ENCODE data around the gene FRMPD2.

The FRMPD2 gene

DNA sequence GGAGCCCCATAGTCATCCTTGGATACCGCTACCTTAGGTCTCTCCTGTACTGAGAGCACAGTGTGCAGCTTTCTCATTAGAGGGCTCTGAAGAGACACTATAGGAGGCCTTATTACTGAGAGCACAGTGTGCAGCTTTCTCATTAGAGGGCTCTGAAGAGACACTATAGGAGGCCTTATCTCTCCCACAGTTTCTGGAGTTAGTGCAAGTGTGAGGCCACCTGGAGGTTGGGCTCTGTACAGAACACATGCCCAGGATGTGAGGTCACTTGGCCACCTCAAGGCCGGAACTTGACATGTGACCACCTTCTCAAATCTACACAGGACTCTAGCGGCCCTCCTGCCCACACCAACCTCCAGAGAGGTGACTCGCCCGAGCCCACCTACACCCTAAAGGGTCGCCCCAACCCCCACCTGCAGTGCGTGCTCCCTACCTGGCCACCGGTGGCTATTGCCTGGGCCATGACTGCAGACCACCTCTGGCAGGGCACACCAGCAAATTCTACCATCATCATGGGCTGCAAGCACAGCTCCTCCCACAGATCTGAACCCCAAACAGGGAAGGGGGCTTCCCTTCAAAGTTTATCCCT, 24.6 kb downstream of the FRMPD2 start:
- no peak for TF ChIP-seq EZH2 (IDR thresholded peaks at IDR 0.05; ENCODE audit: borderline replicate concordance, low read length)
- TF ChIP-seq, protein P1, sequence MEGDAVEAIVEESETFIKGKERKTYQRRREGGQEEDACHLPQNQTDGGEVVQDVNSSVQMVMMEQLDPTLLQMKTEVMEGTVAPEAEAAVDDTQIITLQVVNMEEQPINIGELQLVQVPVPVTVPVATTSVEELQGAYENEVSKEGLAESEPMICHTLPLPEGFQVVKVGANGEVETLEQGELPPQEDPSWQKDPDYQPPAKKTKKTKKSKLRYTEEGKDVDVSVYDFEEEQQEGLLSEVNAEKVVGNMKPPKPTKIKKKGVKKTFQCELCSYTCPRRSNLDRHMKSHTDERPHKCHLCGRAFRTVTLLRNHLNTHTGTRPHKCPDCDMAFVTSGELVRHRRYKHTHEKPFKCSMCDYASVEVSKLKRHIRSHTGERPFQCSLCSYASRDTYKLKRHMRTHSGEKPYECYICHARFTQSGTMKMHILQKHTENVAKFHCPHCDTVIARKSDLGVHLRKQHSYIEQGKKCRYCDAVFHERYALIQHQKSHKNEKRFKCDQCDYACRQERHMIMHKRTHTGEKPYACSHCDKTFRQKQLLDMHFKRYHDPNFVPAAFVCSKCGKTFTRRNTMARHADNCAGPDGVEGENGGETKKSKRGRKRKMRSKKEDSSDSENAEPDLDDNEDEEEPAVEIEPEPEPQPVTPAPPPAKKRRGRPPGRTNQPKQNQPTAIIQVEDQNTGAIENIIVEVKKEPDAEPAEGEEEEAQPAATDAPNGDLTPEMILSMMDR (IDR thresholded peaks at IDR 0.05; ENCODE audit: low read length) = no peak
- no peaks in the 10 kb centered on the region for H3K79me2 ChIP-seq (ENCODE audit: insufficient read depth, low read length)

DNA sequence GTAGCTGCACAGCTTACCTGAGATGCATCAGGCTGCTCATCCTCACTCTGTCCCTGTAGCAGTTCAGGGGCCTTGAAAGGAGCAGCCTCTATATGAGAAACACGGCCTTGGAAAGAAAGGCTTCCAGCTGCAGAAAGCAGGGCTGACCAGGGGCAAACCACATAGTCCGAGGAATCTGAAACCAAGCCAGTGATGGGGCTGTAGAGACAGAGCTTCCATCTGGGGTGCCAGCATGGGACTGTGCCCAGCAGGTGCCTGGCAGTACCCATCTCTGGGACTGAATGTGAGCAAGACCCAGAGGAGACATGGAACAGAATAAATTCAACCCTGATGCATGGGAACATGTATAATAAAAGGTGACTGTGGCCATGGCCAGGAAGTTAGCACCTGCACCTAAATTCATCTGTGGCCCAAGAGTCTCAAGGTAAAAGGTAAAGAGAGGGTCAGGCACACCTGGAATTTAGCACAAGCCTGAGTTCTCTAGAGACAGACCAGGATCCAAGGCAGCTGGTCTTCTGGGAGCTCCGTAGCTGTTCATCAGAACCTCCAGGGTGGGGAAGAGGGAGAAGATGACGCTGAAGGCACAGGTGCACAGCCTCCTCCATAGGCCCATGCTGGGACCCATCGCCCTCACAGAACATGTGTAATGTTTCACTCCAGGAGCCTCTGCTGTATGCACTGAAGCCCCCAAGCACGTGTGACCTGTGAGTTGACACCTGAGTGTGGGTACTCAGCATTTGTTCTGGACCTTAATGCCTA, 25.3 kb downstream of the FRMPD2 start:
- Histone ChIP-seq H3K9me2 (ENCODE audit: low read depth, low read length) (no peaks in the 10 kb centered on the region), H3K36me3 (ENCODE audit: insufficient read depth, low read length) (no peaks in the 10 kb centered on the region), H3K4me1 (ENCODE audit: insufficient read depth, low read length, severe bottlenecking) (no peaks in the 10 kb centered on the region), H3K4me3 (ENCODE audit: low read depth, low read length, poor library complexity, severe bottlenecking) (no peak overlapping the region), H3K9me3 (ENCODE audit: low read length) (no peaks in the 10 kb centered on the region), H3K4me2 (ENCODE audit: low read length) (no peak overlapping the region), H2AFZ (ENCODE audit: low read length) (no peak overlapping the region), H3K79me2 (ENCODE audit: insufficient read depth, low read length) (no peaks in the 10 kb centered on the region), H4K20me1 (ENCODE audit: insufficient read depth, low read length) (no peaks in the 10 kb centered on the region), H3K27ac (ENCODE audit: low read depth, low read length, poor library complexity, severe bottlenecking) (no peak overlapping the region), H3K9ac (ENCODE audit: low read length) (no peak overlapping the region), H3F3A (ENCODE audit: insufficient read depth, low read length) (no peaks in the 10 kb centered on the region), H3K27me3 (ENCODE audit: insufficient read depth, low read length) (no peaks in the 10 kb centered on the region; the same call in 1 of the 2 replicates)
- TF ChIP-seq EZH2 (IDR thresholded peaks at IDR 0.05; ENCODE audit: borderline replicate concordance, low read length) = no peak
- TF ChIP-seq, protein P1 (IDR thresholded peaks at IDR 0.05; ENCODE audit: low read length) = no peak

More for the DNA sequence above, 24.6 kb downstream of the FRMPD2 start:
- H3K36me3 ChIP-seq (ENCODE audit: insufficient read depth, low read length) = no peaks in the 10 kb centered on the region
- H3K9me3 ChIP-seq (ENCODE audit: low read length) = no peaks in the 10 kb centered on the region
- H3K9me2 ChIP-seq (ENCODE audit: low read depth, low read length) = no peaks in the 10 kb centered on the region
- no peaks in the 10 kb centered on the region for H4K20me1 ChIP-seq (ENCODE audit: insufficient read depth, low read length)
- H3F3A ChIP-seq (ENCODE audit: insufficient read depth, low read length) = no peaks in the 10 kb centered on the region
- H3K4me1 ChIP-seq (ENCODE audit: insufficient read depth, low read length, severe bottlenecking) = no peaks in the 10 kb centered on the region
- H3K27ac ChIP-seq (ENCODE audit: low read depth, low read length, poor library complexity, severe bottlenecking) = no peak overlapping the region
- no peak overlapping the region for H3K9ac ChIP-seq (ENCODE audit: low read length)
- no peak overlapping the region for H3K4me3 ChIP-seq (ENCODE audit: low read depth, low read length, poor library complexity, severe bottlenecking)
- no peaks in the 10 kb centered on the region; the same call in 1 of the 2 replicates for H3K27me3 ChIP-seq (ENCODE audit: insufficient read depth, low read length)
- H2AFZ ChIP-seq (ENCODE audit: low read length) = no peak overlapping the region
- H3K4me2 ChIP-seq (ENCODE audit: low read length) = no peak overlapping the region

DNA sequence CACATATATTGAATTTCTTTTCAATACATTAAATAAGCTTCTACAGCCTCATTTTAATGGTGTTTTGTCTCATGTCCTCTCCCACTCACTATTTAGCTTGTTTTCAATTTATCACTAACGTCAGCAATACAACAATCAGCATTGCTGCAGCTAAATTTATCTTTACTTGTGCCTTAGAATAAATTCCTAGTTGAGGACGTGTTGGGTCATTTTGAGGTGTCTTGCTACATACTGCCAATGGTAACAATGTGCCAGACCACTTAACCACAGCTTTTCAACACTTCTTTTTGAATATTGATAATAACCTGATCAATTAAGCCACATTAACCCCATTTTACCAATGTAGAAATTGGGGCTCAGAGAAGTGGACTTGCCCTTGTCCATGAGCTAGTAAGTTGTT, 26.0 kb downstream of the FRMPD2 start:
- no peak overlapping the region for H3K4me2 ChIP-seq (ENCODE audit: low read length)
- TF ChIP-seq, protein P1 (IDR thresholded peaks at IDR 0.05; ENCODE audit: low read length) = no peak
- TF ChIP-seq EZH2 (IDR thresholded peaks at IDR 0.05; ENCODE audit: borderline replicate concordance, low read length) = no peak
- no peak overlapping the region for H3K9ac ChIP-seq (ENCODE audit: low read length)

More for the DNA sequence above, 26.0 kb downstream of the FRMPD2 start:
- Histone ChIP-seq H3K4me1 (ENCODE audit: insufficient read depth, low read length, severe bottlenecking) (no peaks in the 10 kb centered on the region), H3F3A (ENCODE audit: insufficient read depth, low read length) (no peaks in the 10 kb centered on the region), H4K20me1 (ENCODE audit: insufficient read depth, low read length) (no peaks in the 10 kb centered on the region), H3K27me3 (ENCODE audit: insufficient read depth, low read length) (no peaks in the 10 kb centered on the region; the same call in 1 of the 2 replicates), H3K36me3 (ENCODE audit: insufficient read depth, low read length) (no peaks in the 10 kb centered on the region), H3K4me3 (ENCODE audit: low read depth, low read length, poor library complexity, severe bottlenecking) (no peak overlapping the region), H3K9me3 (ENCODE audit: low read length) (no peaks in the 10 kb centered on the region), H3K79me2 (ENCODE audit: insufficient read depth, low read length) (no peaks in the 10 kb centered on the region), H3K9me2 (ENCODE audit: low read depth, low read length) (no peaks in the 10 kb centered on the region), H3K27ac (ENCODE audit: low read depth, low read length, poor library complexity, severe bottlenecking) (no peak overlapping the region), H2AFZ (ENCODE audit: low read length) (no peak overlapping the region)
